ENCODE data around the gene KRTAP1-4. TPM values are rescaled to one million over a fixed set of nuclear protein-coding genes. Genes with fewer than 3 reads are reported as not detected.
"Not testable (repeated sequence)": the region's sequence is repeated elsewhere in the genome, so short reads cannot be mapped to it uniquely, and the experiment has no call there.

Gene KRTAP1-4
- total RNA-seq, 2 donors from 2014 or later, result not detected

DNA sequence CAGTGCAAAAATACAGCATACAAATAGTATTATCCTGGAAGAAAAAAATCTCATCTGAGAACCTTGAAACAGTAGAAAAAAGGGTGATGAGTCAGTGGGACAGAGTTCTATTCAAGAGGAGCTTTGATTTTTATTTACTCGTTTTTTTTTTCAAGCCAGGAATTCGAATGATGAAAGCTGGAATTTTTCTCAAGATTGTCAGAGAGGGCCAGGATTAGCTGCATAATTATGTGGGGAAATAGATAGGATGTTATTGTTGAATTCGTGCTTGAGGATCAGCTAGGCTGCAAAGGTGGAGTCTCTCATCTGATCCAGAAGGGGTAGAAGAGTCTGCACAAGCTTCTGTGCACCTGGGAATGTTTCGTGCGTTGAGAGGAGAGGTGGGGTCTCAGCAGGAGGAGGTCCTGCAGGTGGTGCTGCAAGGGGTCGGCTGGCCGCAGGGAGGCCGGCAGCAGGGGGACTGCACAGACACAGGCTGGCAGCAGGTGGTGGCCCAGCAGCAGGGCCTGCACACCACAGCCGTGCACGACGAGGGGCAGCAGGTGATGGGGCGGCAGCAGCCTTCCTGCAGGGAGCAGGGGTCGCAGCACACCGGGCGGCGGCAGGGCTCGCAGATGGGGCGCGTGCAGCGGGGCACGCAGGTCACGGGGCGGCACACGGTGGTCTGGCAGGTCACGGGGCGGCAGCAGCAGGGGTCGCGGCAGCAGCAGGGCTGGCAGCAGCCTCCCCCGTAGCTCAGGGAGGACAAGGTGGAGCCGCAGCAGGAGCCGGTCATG is 29.5 kb upstream of the KRTAP1-4 start:
- not testable (repeated sequence) for H3K4me3 Mint-ChIP-seq; H3K27ac Mint-ChIP-seq; DNase-seq; ATAC-seq (replicated peaks in 1 of 2); H3K4me1 Mint-ChIP-seq (ENCODE audit: low read depth); H3K36me3 Mint-ChIP-seq (ENCODE audit: insufficient read depth in 2 of 2); H3K9me3 Mint-ChIP-seq
- H3K27me3 Mint-ChIP-seq (ENCODE audit: low read depth), result peaks cover 41% of the 10 kb centered on the region

DNA sequence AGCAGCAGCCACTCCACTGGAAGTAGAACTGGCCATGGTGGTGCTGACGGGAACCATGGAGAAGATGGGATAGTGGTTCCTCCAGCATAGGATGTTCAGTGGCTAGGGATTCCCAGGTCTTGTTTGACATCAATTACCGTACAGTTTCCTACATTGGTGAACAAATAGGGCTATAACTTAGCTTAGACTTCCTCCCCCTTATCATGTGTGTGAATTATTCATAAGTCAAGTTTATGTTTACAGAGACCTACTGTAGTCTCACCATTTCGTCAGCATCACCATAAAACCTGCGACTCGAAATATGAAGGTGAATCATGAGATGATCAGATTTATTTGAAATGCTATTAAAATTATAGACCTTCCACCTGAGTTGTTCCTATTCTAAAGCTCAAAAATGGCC is 28.7 kb upstream of the KRTAP1-4 start:
- H3K9me3 Mint-ChIP-seq, result no peaks in the 10 kb centered on the region
- peaks cover 41% of the 10 kb centered on the region for H3K27me3 Mint-ChIP-seq (ENCODE audit: low read depth)
- H3K4me1 Mint-ChIP-seq (ENCODE audit: low read depth), result no peaks in the 10 kb centered on the region
- no peak for DNase-seq
- no peak overlapping the region for H3K4me3 Mint-ChIP-seq
- H3K27ac Mint-ChIP-seq, result no peak overlapping the region
- ATAC-seq (replicated peaks in 1 of 2), result no peak
- H3K36me3 Mint-ChIP-seq (ENCODE audit: insufficient read depth in 2 of 2), result no peaks in the 10 kb centered on the region

DNA sequence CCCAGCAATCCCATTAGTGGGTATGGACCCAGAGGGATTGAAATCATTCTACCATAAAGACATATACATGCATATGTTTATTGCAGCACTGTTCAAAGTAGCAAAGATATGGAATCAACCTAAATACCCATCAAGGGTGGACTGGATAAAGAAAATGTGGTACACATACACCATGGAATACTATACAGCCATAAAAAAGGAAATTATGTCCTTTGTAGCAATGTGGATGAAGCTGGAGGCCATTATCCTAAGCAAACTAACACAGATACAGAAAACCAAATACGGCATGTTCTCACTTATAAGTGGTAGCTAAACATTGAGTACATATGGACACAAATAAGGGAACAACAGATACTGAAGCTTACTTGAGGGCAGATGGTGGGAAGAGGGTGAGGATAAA is 27.6 kb upstream of the KRTAP1-4 start:
- no peak for DNase-seq

DNA sequence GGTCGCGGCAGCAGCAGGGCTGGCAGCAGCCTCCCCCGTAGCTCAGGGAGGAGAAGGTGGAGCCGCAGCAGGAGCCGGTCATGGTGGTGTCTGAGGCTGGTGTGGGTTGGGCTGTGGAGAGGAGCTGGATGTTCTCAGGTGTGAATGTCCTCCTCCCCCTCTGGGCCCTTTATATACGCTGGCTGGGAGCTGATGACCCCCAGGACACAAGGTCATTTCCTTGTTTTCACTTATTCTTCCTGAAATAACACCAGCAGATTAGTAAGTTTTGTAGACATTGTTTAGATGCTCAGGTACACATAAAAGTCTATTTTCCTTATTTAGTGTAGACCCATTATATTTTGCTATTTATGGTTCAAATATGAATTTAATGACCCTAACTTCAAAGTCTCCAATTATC is 25.1 kb upstream of the KRTAP1-4 start, which contains the start of gene KRTAP2-2:
KRTAP2-2 (minus strand) TSS at position 101 of the 400 bp plus-strand sequence; CDS start at position 82, 19 bp downstream.
- H3K27ac Mint-ChIP-seq, result not testable (repeated sequence)

More for the DNA sequence above, 27.6 kb upstream of the KRTAP1-4 start:
- Mint-ChIP-seq H3K36me3 (ENCODE audit: insufficient read depth in 2 of 2) (no peaks in the 10 kb centered on the region), H3K27me3 (ENCODE audit: low read depth) (peaks cover 41% of the 10 kb centered on the region), H3K27ac (no peak overlapping the region), H3K9me3 (no peaks in the 10 kb centered on the region), H3K4me1 (ENCODE audit: low read depth) (no peaks in the 10 kb centered on the region), H3K4me3 (no peak overlapping the region)
- ATAC-seq (replicated peaks in 1 of 2), result no peak

DNA sequence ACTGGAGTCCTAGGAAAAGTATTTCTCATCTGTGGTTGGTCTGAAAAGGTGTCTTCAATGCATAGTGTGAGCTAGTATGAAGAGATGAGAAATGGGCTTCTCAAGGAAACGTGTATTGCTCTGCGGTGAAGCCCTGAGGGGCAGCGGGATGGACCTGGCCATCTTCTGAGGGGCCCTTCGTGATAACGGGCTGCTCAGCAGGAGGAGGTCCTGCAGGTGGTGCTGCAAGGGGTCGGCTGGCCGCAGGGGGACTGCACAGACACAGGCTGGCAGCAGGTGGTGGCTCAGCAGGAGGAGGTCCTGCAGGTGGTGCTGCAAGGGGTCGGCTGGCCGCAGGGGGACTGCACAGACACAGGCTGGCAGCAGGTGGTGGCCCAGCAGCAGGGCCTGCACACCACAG is 24.6 kb upstream of the KRTAP1-4 start:
- not testable (repeated sequence) for ATAC-seq (replicated peaks in 1 of 2); H3K36me3 Mint-ChIP-seq (ENCODE audit: insufficient read depth in 2 of 2); DNase-seq; H3K9me3 Mint-ChIP-seq; H3K4me3 Mint-ChIP-seq; H3K27ac Mint-ChIP-seq; H3K4me1 Mint-ChIP-seq (ENCODE audit: low read depth)
- peaks cover 22% of the 10 kb centered on the region for H3K27me3 Mint-ChIP-seq (ENCODE audit: low read depth)

More for the DNA sequence above, 25.1 kb upstream of the KRTAP1-4 start, which contains the start of gene KRTAP2-2:
- H3K9me3 Mint-ChIP-seq; H3K4me3 Mint-ChIP-seq; H3K36me3 Mint-ChIP-seq (ENCODE audit: insufficient read depth in 2 of 2); H3K4me1 Mint-ChIP-seq (ENCODE audit: low read depth); DNase-seq; ATAC-seq (replicated peaks in 1 of 2): not testable (repeated sequence)
- peaks cover 25% of the 10 kb centered on the region for H3K27me3 Mint-ChIP-seq (ENCODE audit: low read depth)

DNA sequence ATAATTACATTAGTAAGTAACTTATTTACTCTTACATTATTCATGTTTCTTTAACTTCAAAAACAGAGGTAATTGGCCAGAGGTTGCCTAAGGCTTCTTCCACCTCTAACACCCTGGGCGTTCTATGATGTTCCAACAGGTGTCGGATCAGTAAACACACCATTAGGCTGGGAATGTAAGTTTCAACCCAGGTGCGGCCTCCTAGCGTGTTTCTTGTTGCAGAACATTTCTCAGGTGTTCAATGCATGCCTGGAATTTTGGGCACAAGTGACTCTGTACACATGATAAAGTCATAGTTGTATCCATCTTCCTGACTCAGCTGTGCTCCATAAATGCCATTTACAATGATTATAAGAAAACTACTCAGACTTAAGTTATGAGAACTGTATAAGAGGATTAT is 24.0 kb upstream of the KRTAP1-4 start:
- Mint-ChIP-seq H3K27me3 (ENCODE audit: low read depth) (peaks cover 19% of the 10 kb centered on the region), H3K9me3 (no peaks in the 10 kb centered on the region), H3K36me3 (ENCODE audit: insufficient read depth in 2 of 2) (no peaks in the 10 kb centered on the region), H3K27ac (no peak overlapping the region), H3K4me3 (no peak overlapping the region), H3K4me1 (ENCODE audit: low read depth) (no peaks in the 10 kb centered on the region)
- DNase-seq (no peak), ATAC-seq (replicated peaks in 1 of 2) (no peak)

DNA sequence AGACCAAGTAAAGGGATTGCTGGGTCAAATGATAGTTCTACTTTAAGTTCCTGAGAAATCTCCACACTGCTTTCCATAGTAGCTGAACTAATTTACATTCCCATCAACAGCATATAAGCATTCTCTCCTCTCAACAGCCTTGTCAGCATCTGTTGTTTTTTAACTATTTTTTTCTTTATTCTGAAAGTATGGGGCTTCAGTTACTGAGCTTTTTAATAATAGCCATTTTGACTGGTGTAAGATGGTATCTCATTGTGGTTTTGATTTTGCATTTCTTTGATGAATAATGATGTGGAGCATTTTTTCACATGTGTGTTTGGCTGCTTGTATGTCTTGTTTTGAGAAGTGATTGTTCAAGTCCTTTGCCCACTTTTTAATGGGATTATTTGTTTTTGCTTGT is 22.6 kb upstream of the KRTAP1-4 start:
- no peaks in the 10 kb centered on the region for H3K9me3 Mint-ChIP-seq
- H3K36me3 Mint-ChIP-seq (ENCODE audit: insufficient read depth in 2 of 2), result no peaks in the 10 kb centered on the region
- no peak overlapping the region for H3K27ac Mint-ChIP-seq
- ATAC-seq (replicated peaks in 1 of 2), result no peak
- no peak overlapping the region for H3K4me3 Mint-ChIP-seq
- DNase-seq, result no peak
- H3K27me3 Mint-ChIP-seq (ENCODE audit: low read depth), result peaks cover 16% of the 10 kb centered on the region
- H3K4me1 Mint-ChIP-seq (ENCODE audit: low read depth), result no peaks in the 10 kb centered on the region

DNA sequence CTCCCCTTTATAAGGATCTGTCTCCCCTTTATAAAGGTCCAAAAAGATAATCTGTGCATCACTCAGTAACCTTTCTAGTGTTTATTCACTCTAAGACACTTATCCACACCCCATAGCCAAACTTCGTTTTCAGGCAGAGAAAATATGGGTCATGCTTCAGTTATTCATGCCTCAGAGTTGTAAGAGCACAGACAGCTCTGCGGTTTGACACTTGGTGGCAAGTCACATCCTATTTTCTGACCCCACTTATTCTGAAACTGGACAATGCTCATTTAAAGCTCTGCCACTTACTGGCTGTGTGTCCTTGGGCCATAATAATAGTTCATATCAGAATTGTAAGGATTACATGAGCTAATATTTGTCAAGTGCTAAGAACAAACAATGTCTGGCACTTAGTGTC is 19.1 kb upstream of the KRTAP1-4 start:
- no peak overlapping the region for H3K4me3 Mint-ChIP-seq
- no peaks in the 10 kb centered on the region for H3K36me3 Mint-ChIP-seq (ENCODE audit: insufficient read depth in 2 of 2)
- H3K27ac Mint-ChIP-seq, result no peak overlapping the region
- ATAC-seq (replicated peaks in 1 of 2) (no peak), DNase-seq (no peak)
- H3K9me3 Mint-ChIP-seq, result no peaks in the 10 kb centered on the region
- H3K4me1 Mint-ChIP-seq (ENCODE audit: low read depth), result no peaks in the 10 kb centered on the region
- peaks cover 31% of the 10 kb centered on the region for H3K27me3 Mint-ChIP-seq (ENCODE audit: low read depth)

DNA sequence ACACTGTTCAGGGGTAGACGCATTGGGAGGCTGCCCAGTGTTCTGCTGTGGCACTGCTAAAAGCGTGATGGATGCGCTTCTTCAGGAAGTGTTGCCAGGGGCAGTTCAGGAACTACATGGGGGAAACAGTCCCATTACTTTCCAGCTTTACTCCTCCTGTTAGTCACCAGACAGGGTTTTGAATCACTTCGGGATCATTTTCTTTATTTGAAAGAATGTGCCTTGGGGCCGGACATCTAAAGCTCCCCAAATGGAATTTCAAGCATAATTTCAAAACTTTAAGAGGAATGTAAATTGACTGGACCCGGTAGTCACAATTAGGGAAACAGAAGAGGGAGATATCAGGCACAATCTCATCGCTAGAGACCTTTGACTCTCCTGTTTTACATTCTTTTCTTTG is 18.4 kb upstream of the KRTAP1-4 start:
- Mint-ChIP-seq H3K4me3 (no peak overlapping the region), H3K27ac (no peak overlapping the region), H3K9me3 (peaks cover 3 to 4% of the 10 kb centered on the region in 2 donors), H3K4me1 (ENCODE audit: low read depth) (no peaks in the 10 kb centered on the region), H3K27me3 (ENCODE audit: low read depth) (peaks cover 31% of the 10 kb centered on the region), H3K36me3 (ENCODE audit: insufficient read depth in 2 of 2) (peaks cover 0 to under 1% of the 10 kb centered on the region in 2 donors)
- ATAC-seq (replicated peaks in 1 of 2) (no peak), DNase-seq (no peak)

DNA sequence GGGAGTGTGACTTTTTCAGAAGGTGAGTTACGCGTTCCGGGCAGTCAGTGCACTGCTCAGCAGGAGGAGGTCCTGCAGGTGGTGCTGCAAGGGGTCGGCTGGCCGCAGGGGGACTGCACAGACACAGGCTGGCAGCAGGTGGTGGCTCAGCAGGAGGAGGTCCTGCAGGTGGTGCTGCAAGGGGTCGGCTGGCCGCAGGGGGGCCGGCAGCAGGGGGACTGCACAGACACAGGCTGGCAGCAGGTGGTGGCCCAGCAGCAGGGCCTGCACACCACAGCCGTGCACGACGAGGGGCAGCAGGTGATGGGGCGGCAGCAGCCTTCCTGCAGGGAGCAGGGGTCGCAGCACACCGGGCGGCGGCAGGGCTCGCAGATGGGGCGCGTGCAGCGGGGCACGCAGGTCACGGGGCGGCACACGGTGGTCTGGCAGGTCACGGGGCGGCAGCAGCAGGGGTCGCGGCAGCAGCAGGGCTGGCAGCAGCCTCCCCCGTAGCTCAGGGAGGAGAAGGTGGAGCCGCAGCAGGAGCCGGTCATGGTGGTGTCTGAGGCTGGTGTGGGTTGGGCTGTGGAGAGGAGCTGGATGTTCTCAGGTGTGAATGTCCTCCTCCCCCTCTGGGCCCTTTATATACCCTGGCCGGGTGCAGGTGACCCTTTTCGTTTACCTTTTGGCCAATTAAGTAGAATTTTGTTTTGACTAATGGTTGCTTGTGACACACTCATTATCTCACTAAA is 16.9 kb upstream of the KRTAP1-4 start, which contains the start of gene KRTAP2-1:
KRTAP2-1 (minus strand) TSS at position 582 of the 731 bp plus-strand sequence; CDS start at position 533, 49 bp downstream.
- peaks cover 31% of the 10 kb centered on the region for H3K27me3 Mint-ChIP-seq (ENCODE audit: low read depth)
- H3K27ac Mint-ChIP-seq; H3K36me3 Mint-ChIP-seq (ENCODE audit: insufficient read depth in 2 of 2); ATAC-seq (replicated peaks in 1 of 2); H3K4me1 Mint-ChIP-seq (ENCODE audit: low read depth); DNase-seq; H3K9me3 Mint-ChIP-seq; H3K4me3 Mint-ChIP-seq: not testable (repeated sequence)

DNA sequence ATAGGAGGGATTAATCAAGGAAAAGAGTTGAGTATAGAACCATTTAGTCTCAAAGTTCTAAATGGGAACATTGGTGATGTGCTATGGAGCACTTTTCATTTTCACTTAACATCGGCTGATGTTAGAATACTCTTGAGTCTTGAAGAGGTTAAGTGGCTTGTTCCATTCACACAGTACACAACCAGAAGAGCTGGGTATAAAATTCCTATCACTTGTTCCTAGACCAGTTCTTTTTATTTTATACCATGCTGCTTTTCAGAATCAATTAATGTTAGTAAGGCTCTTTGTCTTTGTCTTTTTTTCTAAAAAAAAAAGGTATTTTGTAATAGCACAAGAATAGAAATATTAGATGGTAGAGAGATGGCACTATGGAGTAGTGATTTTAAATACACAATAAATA is 13.0 kb upstream of the KRTAP1-4 start:
- no peak for ATAC-seq (replicated peaks in 1 of 2)
- Mint-ChIP-seq H3K27me3 (ENCODE audit: low read depth) (peaks cover 27% of the 10 kb centered on the region), H3K36me3 (ENCODE audit: insufficient read depth in 2 of 2) (peaks cover 0 to 2% of the 10 kb centered on the region in 2 donors), H3K27ac (no peak overlapping the region), H3K9me3 (peaks cover 4 to 5% of the 10 kb centered on the region in 2 donors), H3K4me1 (ENCODE audit: low read depth) (no peaks in the 10 kb centered on the region), H3K4me3 (no peak overlapping the region)
- no peak for DNase-seq

DNA sequence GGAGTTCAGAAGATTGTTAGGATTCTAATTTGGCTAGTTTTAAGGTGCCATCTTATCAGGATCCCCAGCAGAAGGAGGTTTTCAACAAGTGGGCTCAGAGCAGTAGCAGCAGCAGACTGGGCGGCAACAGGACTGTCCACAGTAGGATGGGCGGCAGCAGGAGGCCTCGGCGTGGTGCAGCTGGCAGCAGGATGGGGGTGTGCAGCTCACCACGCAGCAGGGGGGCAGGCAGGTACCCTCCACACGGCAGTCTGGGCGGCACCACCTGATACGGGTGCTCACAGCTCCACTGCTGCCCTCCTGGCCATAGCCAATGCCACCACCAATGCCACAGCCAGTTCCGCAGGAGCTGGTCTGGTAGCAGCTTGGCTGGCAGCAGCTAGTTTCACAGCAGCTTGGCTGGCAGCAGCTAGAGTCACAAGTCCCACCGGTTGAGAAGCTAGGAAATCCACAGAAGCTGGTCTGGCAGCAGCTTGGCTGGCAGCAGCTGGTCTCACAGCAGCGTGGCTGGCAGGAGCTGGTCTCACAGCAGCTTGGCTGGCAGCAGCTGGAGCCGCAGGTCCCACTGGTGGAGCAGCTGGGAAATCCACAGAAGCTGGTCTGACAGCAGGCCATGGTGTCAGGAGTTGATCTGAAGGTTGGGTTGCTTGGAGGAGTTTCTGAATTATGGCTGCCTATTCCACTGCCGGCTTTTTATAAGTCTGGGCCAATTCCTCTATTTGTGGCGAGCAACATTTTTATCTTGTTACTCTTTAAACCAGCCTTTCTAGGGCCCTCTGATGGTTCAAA is 11.0 kb upstream of the KRTAP1-4 start, which contains the start of gene KRTAP1-1:
KRTAP1-1 (minus strand) TSS at position 668 of the 789 bp plus-strand sequence; CDS start at position 615, 53 bp downstream.
- not testable (repeated sequence) for ATAC-seq (replicated peaks in 1 of 2); H3K4me3 Mint-ChIP-seq; H3K27ac Mint-ChIP-seq; H3K36me3 Mint-ChIP-seq (ENCODE audit: insufficient read depth in 2 of 2); H3K9me3 Mint-ChIP-seq; H3K4me1 Mint-ChIP-seq (ENCODE audit: low read depth); DNase-seq
- H3K27me3 Mint-ChIP-seq (ENCODE audit: low read depth), result peaks cover 13% of the 10 kb centered on the region

Data from activated T-cell treated with anti-CD3 and anti-CD28 coated beads, Interleukin-2, amount 50 U/mL, for 72 hours (primary cell).